A673 (cell line): ENCODE results near the gene BTBD16. TPM values are rescaled to one million over a fixed set of nuclear protein-coding genes. Genes with fewer than 3 reads are reported as not detected.

Experiments used
- BruUV-seq: library from RNA; stranded (reverse); fragments of 400-500 nt; replicated peaks from 2 replicates; lab custom pipeline; 2021; lab: Mats Ljungman, UMichigan
- CTCF ChIA-PET: fragments of 300-600 bp; sonication (Branson Sonifier 250); formaldehyde crosslinking; loops from one replicate; lab custom pipeline; 2022; ENCODE audit warnings: antibody characterized with exemption; lab: Charles Lee
- POLR2A ChIA-PET: fragments of 300-600 bp; sonication (Branson Sonifier 250); formaldehyde crosslinking; loops from one replicate; lab custom pipeline; 2022; ENCODE audit warnings: antibody characterized with exemption; ENCODE audit not compliant: low non-redundant PET; lab: Charles Lee
- DNase-seq: peaks from one replicate; pipeline ENCODE4 v3.0.0-alpha.2; 2015; ENCODE audit warnings: low spot score
- H3K27ac ChIP-seq: fragments of 200-600 bp; sonication (generic); 2 replicates; pipeline ENCODE4 v1.5.1; 2016; ENCODE audit warnings: mixed run types, low read depth, mild to moderate bottlenecking, mixed read lengths, antibody characterized with exemption, low read length; ENCODE audit not compliant: poor library complexity, severe bottlenecking
- H3K27me3 ChIP-seq: fragments of 200-600 bp; sonication (generic); replicated peaks from 2 replicates; pipeline ENCODE4 v1.6.1; 2017; ENCODE audit warnings: mixed run types, low read depth, mild to moderate bottlenecking, mixed read lengths, antibody characterized with exemption, low read length; ENCODE audit not compliant: insufficient read depth, poor library complexity
- H3K36me3 ChIP-seq: fragments of 200-600 bp; sonication (generic); 2 replicates; pipeline ENCODE4 v1.6.1; 2016; ENCODE audit warnings: mixed run types, mild to moderate bottlenecking, mixed read lengths, antibody characterized with exemption, low read length; ENCODE audit not compliant: insufficient read depth, poor library complexity, severe bottlenecking
- H3K4me1 ChIP-seq: fragments of 200-600 bp; sonication (generic); 2 replicates; pipeline ENCODE4 v1.6.1; 2017; ENCODE audit warnings: mixed run types, mild to moderate bottlenecking, mixed read lengths, antibody characterized with exemption, low read length; ENCODE audit not compliant: insufficient read depth, poor library complexity, severe bottlenecking
- H3K4me3 ChIP-seq: fragments of 200-600 bp; sonication (generic); 2 replicates; pipeline ENCODE4 v1.5.1; 2016; ENCODE audit warnings: low read depth, mixed run types, mild to moderate bottlenecking, mixed read lengths, low read length; ENCODE audit not compliant: poor library complexity, severe bottlenecking
- H3K9me3 ChIP-seq: fragments of 200-600 bp; sonication (generic); 2 replicates; pipeline ENCODE4 v1.6.1; 2016; ENCODE audit warnings: mixed run types, low read depth, mild to moderate bottlenecking, mixed read lengths, antibody characterized with exemption, low read length; ENCODE audit not compliant: poor library complexity, severe bottlenecking
- EZH2 ChIP-seq: fragments of 200-600 bp; sonication (generic); IDR thresholded peaks from 2 replicates; pipeline ENCODE4 v1.6.1; 2017; ENCODE audit warnings: borderline replicate concordance, low read depth, mild to moderate bottlenecking, mixed read lengths, antibody characterized with exemption, low read length; ENCODE audit not compliant: poor library complexity, severe bottlenecking
- intact Hi-C: fragments of 100-400 bp; cut with micrococcal nuclease; formaldehyde crosslinking; loops from one replicate; pipeline ENCODE4 v1.10.0; 2022; ENCODE audit not compliant: unreplicated experiment
- total RNA-seq: library from RNA; stranded (reverse); gene quantifications from 2 replicates; pipeline ENCODE4 v1.2.3, GENCODE V29; 2021
- TF ChIP-seq, protein P1 (sequence below): fragments of 300-800, 200-600 bp; sonication (generic); conservative IDR thresholded peaks from 2 replicates; pipeline ENCODE4 v1.5.1; 2017; ENCODE audit warnings: low read depth, mild to moderate bottlenecking, antibody characterized with exemption, low read length, moderate library complexity, mixed read lengths

BTBD16 gene
- total RNA-seq, 1 experiment from 2014 or later, result not detected

DNA sequence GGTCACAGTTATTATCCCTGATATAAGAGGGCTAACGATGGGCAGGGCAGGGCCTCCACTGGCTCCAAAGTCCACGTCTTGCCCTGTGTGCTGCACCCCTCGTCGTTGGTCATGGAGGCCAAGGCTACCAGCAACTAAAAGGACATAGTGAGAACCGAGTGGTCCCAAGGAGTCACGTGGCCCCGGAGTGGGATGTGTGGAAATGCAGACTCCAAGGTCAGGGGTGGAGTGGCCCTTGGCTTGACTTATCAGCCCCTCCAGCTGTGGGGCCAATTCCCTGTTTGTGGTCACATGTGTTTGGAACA is 30.7 kb downstream of the BTBD16 start:
- DNase-seq, result no peak
- intact Hi-C loops, result no loop called here
- POLR2A ChIA-PET, result no interaction called here
- H3K4me1 ChIP-seq, result no peaks in the 10 kb centered on the region
- H3K36me3 ChIP-seq, result no peaks in the 10 kb centered on the region
- no peak for TF ChIP-seq EZH2
- TF ChIP-seq, protein P1, sequence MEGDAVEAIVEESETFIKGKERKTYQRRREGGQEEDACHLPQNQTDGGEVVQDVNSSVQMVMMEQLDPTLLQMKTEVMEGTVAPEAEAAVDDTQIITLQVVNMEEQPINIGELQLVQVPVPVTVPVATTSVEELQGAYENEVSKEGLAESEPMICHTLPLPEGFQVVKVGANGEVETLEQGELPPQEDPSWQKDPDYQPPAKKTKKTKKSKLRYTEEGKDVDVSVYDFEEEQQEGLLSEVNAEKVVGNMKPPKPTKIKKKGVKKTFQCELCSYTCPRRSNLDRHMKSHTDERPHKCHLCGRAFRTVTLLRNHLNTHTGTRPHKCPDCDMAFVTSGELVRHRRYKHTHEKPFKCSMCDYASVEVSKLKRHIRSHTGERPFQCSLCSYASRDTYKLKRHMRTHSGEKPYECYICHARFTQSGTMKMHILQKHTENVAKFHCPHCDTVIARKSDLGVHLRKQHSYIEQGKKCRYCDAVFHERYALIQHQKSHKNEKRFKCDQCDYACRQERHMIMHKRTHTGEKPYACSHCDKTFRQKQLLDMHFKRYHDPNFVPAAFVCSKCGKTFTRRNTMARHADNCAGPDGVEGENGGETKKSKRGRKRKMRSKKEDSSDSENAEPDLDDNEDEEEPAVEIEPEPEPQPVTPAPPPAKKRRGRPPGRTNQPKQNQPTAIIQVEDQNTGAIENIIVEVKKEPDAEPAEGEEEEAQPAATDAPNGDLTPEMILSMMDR, result no peak
- no peaks in the 10 kb centered on the region for H3K9me3 ChIP-seq
- H3K27ac ChIP-seq, result no peak overlapping the region
- no peaks in the 10 kb centered on the region for H3K27me3 ChIP-seq
- no TSS peak for BruUV-seq
- CTCF ChIA-PET, result no interaction called here
- H3K4me3 ChIP-seq, result no peak overlapping the region

DNA sequence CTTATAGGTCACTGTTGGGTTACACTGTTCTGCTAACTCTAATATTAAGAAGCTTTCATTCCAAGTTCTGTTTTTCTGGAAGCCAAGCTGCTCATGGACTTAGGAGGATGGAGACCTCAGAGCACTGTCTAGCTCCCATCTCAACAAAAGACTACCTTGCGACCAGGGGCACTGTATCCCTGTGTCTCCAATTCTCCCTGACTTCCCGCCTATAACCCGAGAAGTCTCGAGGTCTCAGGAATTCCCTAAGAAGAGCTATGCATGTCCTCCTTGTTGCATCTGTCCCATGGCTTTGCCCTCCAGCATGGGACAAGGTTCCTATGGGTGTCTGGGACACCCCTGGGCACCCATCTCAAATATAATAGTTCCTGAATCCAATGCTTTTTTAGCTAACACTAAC is 31.2 kb downstream of the BTBD16 start:
- Histone ChIP-seq H3K4me3 (no peak overlapping the region), H3K4me1 (no peaks in the 10 kb centered on the region), H3K36me3 (no peaks in the 10 kb centered on the region), H3K27ac (no peak overlapping the region), H3K27me3 (no peaks in the 10 kb centered on the region), H3K9me3 (no peaks in the 10 kb centered on the region)
- DNase-seq, result no peak
- ChIA-PET CTCF (no interaction called here), POLR2A (no interaction called here)
- no peak for TF ChIP-seq EZH2
- TF ChIP-seq, protein P1, result no peak
- BruUV-seq, result no TSS peak
- intact Hi-C loops, result no loop called here

DNA sequence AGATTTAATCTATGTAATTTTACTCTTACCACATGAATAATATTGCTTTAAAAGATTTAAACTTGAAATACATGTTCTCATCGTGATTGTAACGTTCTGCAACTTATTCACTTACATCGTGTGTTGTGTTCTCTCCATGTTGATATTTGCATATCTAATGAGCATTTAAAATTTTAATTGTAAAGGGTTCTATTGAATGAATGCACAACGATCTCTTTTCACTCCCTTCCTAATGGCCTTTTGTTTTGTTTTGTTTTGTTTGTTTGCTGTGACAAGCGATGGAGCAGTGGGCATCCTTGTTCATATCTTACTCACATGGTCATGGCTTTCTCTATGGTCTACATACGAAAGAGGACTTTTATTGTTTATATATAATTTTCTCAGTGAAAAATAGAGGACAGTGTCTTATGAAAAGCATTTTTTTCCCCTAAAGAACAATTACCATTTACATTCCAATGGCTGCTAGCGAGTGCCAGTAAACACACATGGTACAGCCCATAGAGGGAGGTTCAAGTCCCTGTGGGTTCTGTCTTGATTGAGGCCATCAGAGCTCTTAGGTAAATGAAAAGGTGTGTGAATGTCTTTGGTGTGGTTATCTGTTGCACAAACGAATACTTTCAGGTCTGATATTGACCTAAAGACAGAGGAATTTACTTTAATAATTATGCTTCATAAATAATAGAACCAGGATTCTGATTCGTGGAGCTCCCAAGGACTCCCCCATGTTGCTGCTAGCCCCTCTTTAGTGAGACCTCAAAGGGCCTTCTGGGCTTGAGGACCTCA is 32.4 kb downstream of the BTBD16 start:
- Histone ChIP-seq H3K36me3 (no peaks in the 10 kb centered on the region), H3K4me1 (no peaks in the 10 kb centered on the region), H3K9me3 (no peaks in the 10 kb centered on the region), H3K27me3 (no peaks in the 10 kb centered on the region), H3K27ac (no peak overlapping the region), H3K4me3 (no peak overlapping the region)
- intact Hi-C loops, result no loop called here
- CTCF ChIA-PET, result no interaction called here
- POLR2A ChIA-PET, result no interaction called here
- TF ChIP-seq, protein P1, result no peak
- TF ChIP-seq EZH2, result no peak
- BruUV-seq, result no TSS peak
- no peak for DNase-seq
